Heart right ventricle (tissue), 16 donors: Measurements from ENCODE around the gene CENATAC. TPM values are rescaled to one million over a fixed set of nuclear protein-coding genes. Genes with fewer than 3 reads are reported as not detected.

ENCODE experiments used
- ATAC-seq, 8 donors: fragments of 200-7000 bp; cut with Tn5 transposase; one replicate each; pipeline ENCODE4 v1.9.1; 2020; ENCODE audit warnings: mild to moderate bottlenecking in 8 of 8, moderate library complexity in 8 of 8, moderate number of reproducible peaks in 1 of 8
- DNase-seq, 2 donors: peaks; one replicate each; pipeline ENCODE4 v3.0.0-alpha.2; 2020
- H3K27ac ChIP-seq, 10 donors: fragments of 200-600 bp; sonication (generic) in 2 of 10; one replicate each; pipeline versions ENCODE4 v1.5.0 to v1.8.0; 2020 to 2022; ENCODE audit warnings: mild to moderate bottlenecking in 3 of 10
- H3K27me3 ChIP-seq, 7 donors: fragments of 200-600 bp; one replicate each; pipeline ENCODE4 v1.8.0; 2021 to 2022; ENCODE audit warnings: mild to moderate bottlenecking in 2 of 7
- H3K36me3 ChIP-seq, 9 donors: fragments of 200-600 bp; sonication (generic) in 1 of 9; one replicate each; pipeline versions ENCODE4 v1.5.0 to v1.8.0; 2020 to 2022; ENCODE audit warnings: mild to moderate bottlenecking in 2 of 9
- H3K4me1 ChIP-seq, 9 donors: fragments of 200-600 bp; sonication (generic) in 1 of 9; one replicate each; pipeline versions ENCODE4 v1.5.0 to v1.8.0; 2020 to 2022; ENCODE audit warnings: mild to moderate bottlenecking in 4 of 9
- H3K4me3 ChIP-seq, 10 donors: fragments of 200-600 bp; sonication (generic) in 2 of 10; one replicate each; pipeline versions ENCODE4 v1.5.0 to v1.8.0; 2020 to 2022; ENCODE audit warnings: mild to moderate bottlenecking in 7 of 10, moderate library complexity in 2 of 10
- H3K9me3 ChIP-seq, 11 donors: fragments of 200-600 bp in 10 of 11; sonication (generic) in 2 of 11; one replicate each; pipeline versions ENCODE4 v1.5.0 to v1.8.0; 2013 to 2022; ENCODE audit warnings: mild to moderate bottlenecking in 2 of 11, control low read depth in 1 of 11, moderate library complexity in 1 of 11
- WGBS, 2 donors: extraction: QIAGEN DNeasy Blood & Tissue Kit; methylation state at CpG; one replicate each; pipeline ENCODE4 v1.1.7; 2013; ENCODE audit warnings: inconsistent platforms in 1 of 2; 5-methylcytosine and 5-hydroxymethylcytosine counted together
- intact Hi-C, 10 donors: fragments of 100-400 bp; cut with DNase I; formaldehyde crosslinking; loops; one replicate each; pipeline versions ENCODE4 v1.11.1 to v1.14.2; 2022
- polyA plus RNA-seq, 2 donors: library from polyadenylated mRNA; stranded (reverse); fragments of 200-250 nt; gene quantifications; one replicate each; pipeline ENCODE4 v1.2.3, GENCODE V29; 2013
- total RNA-seq, 10 donors: library from RNA; stranded (reverse); fragmentation: NEBNext Ultra II Directional in 3 of 10; extraction: Animal tissue kit (Norgen Biotek cat#: 25700) in 3 of 10; gene quantifications; one replicate each; pipeline versions ENCODE4 v1.2.1 to v1.2.4, GENCODE V29; 2021 to 2023
- TF ChIP-seq, protein P1 (sequence below), 9 donors: fragments of 200-600 bp; sonication (generic) in 2 of 9; IDR thresholded peaks; one replicate each; pipeline versions ENCODE4 v1.5.0 to v1.8.0; 2021 to 2022; ENCODE audit warnings: antibody characterized with exemption in 9 of 9, mild to moderate bottlenecking in 5 of 9, moderate library complexity in 1 of 9
- donor health status: Arrhythmogenic right ventricular cardiomyopathy.
- donor health status: ischemic (EF 13 %, LVEDD 7.1; RV severe dilation, severe dysfunction).
- donor health status: healthy with polysubstance abuse.
- donor health status: DM: no; HTN: yes; CAD: no.
- donor health status: DM: no; HTN: no; CAD: no.
- donor health status: ischemic (EF 25% LVEDD 6.9; RV normal size, moderate dysfunction).
- donor health status: ischemic (EF 25% LVEDD 5.7; RV mildly dilated, moderate dysfunction).
- donor health status: healthy.
- donor health status: DM: yes; HTN: yes; CAD: no.
- donor health status: Ischemic cardiomyopathy.
- donor health status: ischemic (EF 35%, LVEDD 5.7; RV mildly dilated, moderate dysfunction).
- donor health status: nonischemic (EF 11% LVEDD 7.7; RV severe dilation, severe dysfunction).
- donor health status: DM: yes; HTN: yes; CAD: no.
- donor health status: PGD.
- donor health status: ischemic (EF 29% LVEDD 5.4; RV normal size, mild dysfunction).
- donor health status: nonischemic (EF 23%, LVEDD 6.1; RV moderate dilation, normal function).

CENATAC gene
- total and polyA plus RNA-seq, 12 donors, result 7.8 to 85.2 (median 11.3) TPM

DNA sequence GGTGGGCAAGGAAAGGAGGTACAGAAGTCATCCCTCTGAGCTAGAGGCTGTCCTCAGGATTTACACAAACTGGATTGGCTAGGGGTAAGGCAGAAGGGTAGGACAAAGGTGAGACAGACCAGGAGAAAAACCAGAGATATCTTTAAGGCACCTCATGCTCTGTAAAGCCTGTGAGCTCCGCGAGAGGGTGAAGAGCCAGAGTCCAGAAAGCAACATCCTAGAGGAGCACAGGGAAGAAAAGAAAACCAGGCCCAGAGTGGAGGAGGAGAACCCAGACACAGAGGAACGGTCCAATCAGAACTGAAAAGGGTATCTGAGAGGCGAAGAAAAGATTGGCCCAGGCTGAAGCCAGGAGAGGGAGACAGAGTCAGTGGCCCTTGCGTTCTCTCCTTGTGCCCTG lies 27.6 kb downstream of the CENATAC start:
- H3K9me3 ChIP-seq, result no peaks in the 10 kb centered on the region
- H3K4me3 ChIP-seq, result no peak overlapping the region
- peaks cover 0 to 74% (median 25%) of the 10 kb centered on the region in 9 donors for H3K36me3 ChIP-seq
- H3K4me1 ChIP-seq, result peaks cover 13 to 56% (median 43%) of the 10 kb centered on the region in 9 donors
- intact Hi-C loops, result no loop called here
- TF ChIP-seq, protein P1, sequence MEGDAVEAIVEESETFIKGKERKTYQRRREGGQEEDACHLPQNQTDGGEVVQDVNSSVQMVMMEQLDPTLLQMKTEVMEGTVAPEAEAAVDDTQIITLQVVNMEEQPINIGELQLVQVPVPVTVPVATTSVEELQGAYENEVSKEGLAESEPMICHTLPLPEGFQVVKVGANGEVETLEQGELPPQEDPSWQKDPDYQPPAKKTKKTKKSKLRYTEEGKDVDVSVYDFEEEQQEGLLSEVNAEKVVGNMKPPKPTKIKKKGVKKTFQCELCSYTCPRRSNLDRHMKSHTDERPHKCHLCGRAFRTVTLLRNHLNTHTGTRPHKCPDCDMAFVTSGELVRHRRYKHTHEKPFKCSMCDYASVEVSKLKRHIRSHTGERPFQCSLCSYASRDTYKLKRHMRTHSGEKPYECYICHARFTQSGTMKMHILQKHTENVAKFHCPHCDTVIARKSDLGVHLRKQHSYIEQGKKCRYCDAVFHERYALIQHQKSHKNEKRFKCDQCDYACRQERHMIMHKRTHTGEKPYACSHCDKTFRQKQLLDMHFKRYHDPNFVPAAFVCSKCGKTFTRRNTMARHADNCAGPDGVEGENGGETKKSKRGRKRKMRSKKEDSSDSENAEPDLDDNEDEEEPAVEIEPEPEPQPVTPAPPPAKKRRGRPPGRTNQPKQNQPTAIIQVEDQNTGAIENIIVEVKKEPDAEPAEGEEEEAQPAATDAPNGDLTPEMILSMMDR (IDR thresholded peaks at IDR 0.05), result no peak
- WGBS, 2 donors, result 88 to 91% methylated on average over 5 of the region's 5 CpGs
- DNase-seq, result no peak
- H3K27ac ChIP-seq, result peak overlapping the region in 4 of 10 donors; percentile 57 to 87 (median 66)
- H3K27me3 ChIP-seq, result no peaks in the 10 kb centered on the region
- no peak for ATAC-seq

DNA sequence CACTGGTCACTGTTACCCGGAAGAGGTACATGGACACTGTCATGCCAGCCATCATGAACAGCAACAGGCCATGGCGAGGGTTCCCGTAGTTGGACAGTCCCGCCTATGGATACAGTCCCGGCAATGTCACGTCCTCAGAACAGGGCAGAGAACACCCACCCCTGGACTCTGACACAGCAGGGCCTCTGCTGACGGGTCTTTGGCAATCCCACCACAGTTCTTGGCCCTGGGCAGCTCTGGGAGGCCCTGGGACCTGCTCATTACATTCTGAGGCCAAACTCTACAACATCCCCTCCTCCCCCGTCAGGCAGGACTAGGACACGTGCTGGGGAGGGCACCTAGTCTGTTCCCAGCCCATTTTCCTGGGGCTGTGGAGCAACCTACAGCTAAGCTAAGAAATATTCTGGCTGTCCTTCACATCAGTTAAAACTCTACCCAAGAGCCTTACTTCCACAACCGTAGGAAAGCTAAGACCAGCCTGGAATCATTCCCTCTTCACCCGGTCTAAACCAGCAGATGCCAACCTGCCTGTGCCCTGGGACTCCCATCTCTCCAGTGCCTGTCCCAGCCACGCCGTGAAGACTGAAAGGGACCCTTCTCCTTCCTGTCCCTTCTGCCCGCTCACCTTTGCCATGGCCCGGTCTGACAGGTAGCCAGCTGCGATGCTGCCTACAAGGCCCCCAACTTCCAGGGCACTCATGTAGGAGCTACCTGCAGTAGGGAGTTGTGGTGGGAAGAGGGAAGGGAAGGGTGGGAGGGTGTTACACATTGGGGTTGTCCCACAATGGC lies 28.2 kb downstream of the CENATAC start:
- intact Hi-C loops, result no loop called here
- ATAC-seq (no peak), DNase-seq (no peak)
- H3K27ac ChIP-seq, result peak overlapping the region in 2 of 10 donors; percentile 57 to 87
- H3K27me3 ChIP-seq, result no peaks in the 10 kb centered on the region
- TF ChIP-seq, protein P1 (IDR thresholded peaks at IDR 0.05), result no peak
- 86 to 87% methylated on average over 16 of the region's 16 CpGs for WGBS, 2 donors
- no peak overlapping the region for H3K4me3 ChIP-seq
- no peaks in the 10 kb centered on the region for H3K9me3 ChIP-seq
- peaks cover 0 to 68% (median 25%) of the 10 kb centered on the region in 9 donors for H3K36me3 ChIP-seq
- H3K4me1 ChIP-seq, result peaks cover 13 to 53% (median 41%) of the 10 kb centered on the region in 9 donors

DNA sequence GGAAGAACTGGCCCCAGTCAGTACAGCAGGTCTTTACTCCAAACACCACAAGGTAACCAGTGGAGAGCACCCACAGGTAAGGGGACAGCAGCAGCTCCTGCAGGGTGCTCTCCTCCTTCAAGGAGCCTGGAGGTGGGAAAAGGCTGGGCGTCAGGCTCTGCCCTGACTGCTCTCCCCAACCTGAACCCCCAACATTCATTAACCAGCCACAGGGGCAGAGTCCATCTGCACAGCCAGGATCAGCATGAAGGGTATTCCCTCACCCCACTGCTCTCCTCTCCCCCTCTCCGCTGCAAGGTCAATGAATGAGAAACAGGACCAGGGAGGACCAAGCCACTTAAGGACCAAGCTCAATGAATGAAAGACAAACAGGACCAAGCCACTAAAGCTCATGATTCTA lies 29.0 kb downstream of the CENATAC start:
- TF ChIP-seq, protein P1 (IDR thresholded peaks at IDR 0.05), result no peak
- Histone ChIP-seq H3K4me3 (no peak overlapping the region), H3K27ac (no peak overlapping the region), H3K27me3 (no peaks in the 10 kb centered on the region), H3K36me3 (peaks cover 0 to 60% (median 18%) of the 10 kb centered on the region in 9 donors), H3K4me1 (peaks cover 13 to 49% (median 39%) of the 10 kb centered on the region in 9 donors), H3K9me3 (no peaks in the 10 kb centered on the region)
- intact Hi-C loops, result no loop called here
- ATAC-seq, result no peak
- WGBS, 2 donors, result 96 to 98% methylated on average over 2 of the region's 2 CpGs
- no peak for DNase-seq

DNA sequence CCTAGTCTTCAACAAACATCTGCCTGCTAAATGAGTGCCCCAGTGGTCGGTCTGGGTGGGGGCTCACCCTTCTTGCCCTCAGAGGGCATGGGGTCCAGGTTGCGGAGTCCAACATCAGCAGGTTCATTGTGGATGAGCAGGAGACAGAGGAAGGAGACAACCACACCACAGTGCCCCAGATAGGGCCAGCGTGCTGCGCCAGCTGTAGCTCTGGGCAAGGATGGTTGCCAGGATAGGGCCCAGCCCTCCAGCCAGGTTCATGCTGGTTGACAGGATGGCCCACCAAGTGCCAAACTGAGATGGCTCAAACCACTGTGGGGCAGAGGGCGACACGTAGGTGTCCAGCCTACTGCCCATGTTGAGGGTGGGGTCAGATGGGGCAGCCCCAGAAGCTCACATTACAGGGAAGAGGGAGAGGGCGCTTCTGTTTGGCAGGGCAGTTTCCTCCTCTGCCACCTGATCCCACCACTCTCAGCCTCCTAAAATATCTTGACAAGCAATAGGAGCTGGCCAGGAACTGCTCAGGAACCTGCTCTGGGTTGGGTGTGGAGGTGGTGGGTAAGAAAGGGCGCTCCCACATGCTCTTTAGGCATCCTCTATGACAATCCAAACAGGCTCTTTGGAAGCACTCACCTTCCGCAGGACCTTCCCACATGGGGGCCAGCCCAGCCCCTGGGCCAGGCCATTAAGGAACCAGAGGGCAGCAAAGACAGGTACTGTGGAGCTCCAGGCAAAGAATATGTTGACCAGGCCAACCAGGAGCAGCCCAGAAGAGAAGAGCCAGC lies 29.8 kb downstream of the CENATAC start:
- Histone ChIP-seq H3K27ac (no peak overlapping the region), H3K4me3 (no peak overlapping the region)
- ATAC-seq, result no peak

More for the DNA sequence above, 29.8 kb downstream of the CENATAC start:
- no peaks in the 10 kb centered on the region for H3K9me3 ChIP-seq
- H3K4me1 ChIP-seq, result peaks cover 13 to 49% (median 39%) of the 10 kb centered on the region in 9 donors
- intact Hi-C loops, result no loop called here
- TF ChIP-seq, protein P1 (IDR thresholded peaks at IDR 0.05), result no peak
- no peak for DNase-seq
- peaks cover 0 to 52% (median 11%) of the 10 kb centered on the region in 9 donors for H3K36me3 ChIP-seq
- 94 to 98% methylated on average over 9 of the region's 9 CpGs for WGBS, 2 donors
- H3K27me3 ChIP-seq, result no peaks in the 10 kb centered on the region
